H1 (cell line): ENCODE results near the gene HIPK2. TPM values are rescaled to one million over a fixed set of nuclear protein-coding genes. Genes with fewer than 3 reads are reported as not detected.

ENCODE experiments used
- BCL11A ChIP-seq, 2 experiments: IDR thresholded peaks; one replicate each; pipeline ENCODE4 v1.6.1; 2011; ENCODE audit warnings: low read depth in 2 of 2, low read length in 2 of 2, mild to moderate bottlenecking in 2 of 2
- CBX5 ChIP-seq: fragments of 300-800, 300-1000 bp; sonication (generic); IDR thresholded peaks from 2 replicates; pipeline ENCODE4 v1.7.1; 2016; ENCODE audit warnings: antibody characterized with exemption, low read length, low read depth
- CBX8 ChIP-seq: fragments of 300-800, 300-1000 bp; sonication (generic); IDR thresholded peaks from 2 replicates; pipeline ENCODE4 v1.7.1; 2016; ENCODE audit warnings: low read depth, low read length, borderline replicate concordance
- CEBPB ChIP-seq: IDR thresholded peaks from 2 replicates; pipeline ENCODE4 v1.6.1; 2012; ENCODE audit warnings: low read depth, low read length
- JUND ChIP-seq: IDR thresholded peaks from 2 replicates; pipeline ENCODE4 v1.6.1; 2011; ENCODE audit warnings: mild to moderate bottlenecking, improper control_type of control experiment, low read length
- MAX ChIP-seq: IDR thresholded peaks from 2 replicates; pipeline ENCODE4 v1.6.1; 2012; ENCODE audit warnings: inconsistent platforms
- RBBP5 ChIP-seq: IDR thresholded peaks from 2 replicates; pipeline ENCODE4 v1.7.1; 2012; ENCODE audit warnings: low read depth, mild to moderate bottlenecking, inconsistent platforms, low read length, moderate library complexity, borderline replicate concordance
- RNF2 ChIP-seq: fragments of 200-900, 300-1000 bp; sonication (generic); IDR thresholded peaks from 2 replicates; pipeline ENCODE4 v1.7.1; 2016; ENCODE audit warnings: borderline replicate concordance, low read depth, mild to moderate bottlenecking, antibody characterized with exemption, low read length; ENCODE audit not compliant: poor library complexity, severe bottlenecking; ENCODE audit errors: missing control alignments
- TAF7 ChIP-seq: optimal IDR thresholded peaks from 2 replicates; pipeline ENCODE3; 2011; ENCODE audit warnings: low read depth, mild to moderate bottlenecking, inconsistent platforms, low read length, moderate library complexity, borderline replicate concordance
- polyA plus RNA-seq, 7 experiments: library from polyadenylated mRNA; depleted of rRNA in 3 of 7; stranded (reverse) in 5 of 7; unstranded in 2 of 7; fragments of >200 nt in 5 of 7; fragments of 200-250 nt in 2 of 7; gene quantifications; 1 replicate in 5 of 7; 2 replicates in 1 of 7; 4 replicates in 1 of 7; pipeline versions ENCODE4 v1.2.1 to v1.2.3, GENCODE V29; 2011 to 2013; ENCODE audit warnings: missing spikeins in 2 of 7, mixed read lengths in 2 of 7
- total RNA-seq: library from RNA; stranded (reverse); fragmentation: NEBNext Ultra II Directional; extraction: Animal tissue kit (Norgen Biotek cat#: 25700); gene quantifications from 2 replicates; pipeline ENCODE4 v1.2.1, GENCODE V29; 2021

HIPK2 gene
- total and polyA plus RNA-seq, 2 of the 8 experiments (the other 6 are each of a cell fraction or from before 2014, with no cell fraction given), result 8.3 to 24.3 TPM

- TF ChIP-seq TAF7 (no peak), CEBPB (no peak), BCL11A (IDR thresholded peaks at IDR 0.05; ENCODE audit: low read depth in 2 of 2, low read length in 2 of 2) (no peak), CBX5 (no peak), MAX (no peak), JUND (no peak), RBBP5 (no peak), CBX8 (no peak), RNF2 (no peak)
These were observed 233.2 kb downstream of the HIPK2 start (continued) for GRCh38 chr7:139544645-139545044.
